SK-N-SH treated with all-trans-retinoic acid at 6 μM for 48 hours (cell line): ENCODE data around the gene AKAP8.

ENCODE experiments used
- ATAC-seq: fragments of 200-7000 bp; cut with Tn5 transposase; 3 replicates; pipeline ENCODE4 v1.9.1; 2020; ENCODE audit warnings: mild to moderate bottlenecking, moderate library complexity
- ARNTL ChIP-seq: fragments of 450-650 bp; formaldehyde crosslinking; IDR thresholded peaks from 2 replicates; pipeline ENCODE4 v1.5.0; 2020; ENCODE audit warnings: low read depth, mild to moderate bottlenecking, moderate library complexity, borderline replicate concordance
- BACH2 ChIP-seq: fragments of 250-450 bp; sonication (Bioruptor Pico); IDR thresholded peaks from 2 replicates; pipeline ENCODE4 v1.9.0; 2021; ENCODE audit warnings: mild to moderate bottlenecking, borderline replicate concordance
- CSDC2 ChIP-seq: fragments of 250-450 bp; sonication (Bioruptor Pico); IDR thresholded peaks from 2 replicates; pipeline ENCODE4 v1.5.0; 2020; ENCODE audit warnings: mild to moderate bottlenecking, moderate library complexity
- ESRRG ChIP-seq: fragments of 250-450 bp; sonication (Bioruptor Pico); IDR thresholded peaks from 2 replicates; pipeline ENCODE4 v1.6.1; 2021; ENCODE audit warnings: mild to moderate bottlenecking
- ISL1 ChIP-seq: fragments of 250-450 bp; sonication (Bioruptor Pico); IDR thresholded peaks from 2 replicates; pipeline ENCODE4 v2.1.2; 2022; ENCODE audit warnings: mild to moderate bottlenecking, moderate library complexity
- OSR1 ChIP-seq: fragments of 250-450 bp; sonication (Bioruptor Pico); IDR thresholded peaks from 2 replicates; pipeline ENCODE4 v1.8.0; 2022; ENCODE audit warnings: moderate library complexity, mild to moderate bottlenecking, inconsistent platforms
- PPARA ChIP-seq: fragments of 250-450 bp; sonication (Bioruptor Pico); IDR thresholded peaks from 2 replicates; pipeline ENCODE4 v1.5.0; 2020; ENCODE audit warnings: mild to moderate bottlenecking, borderline replicate concordance
- RARB ChIP-seq: fragments of 250-450 bp; sonication (Bioruptor Pico); IDR thresholded peaks from 2 replicates; pipeline ENCODE4 v1.8.0; 2021; ENCODE audit warnings: mild to moderate bottlenecking, moderate library complexity
- SNAI2 ChIP-seq: fragments of 250-450 bp; sonication (Bioruptor Pico); IDR thresholded peaks from 2 replicates; pipeline ENCODE4 v1.5.0; 2020; ENCODE audit warnings: mild to moderate bottlenecking, moderate library complexity
- TCF4 ChIP-seq: fragments of 250-450 bp; sonication (Bioruptor Pico); IDR thresholded peaks from 2 replicates; pipeline ENCODE4 v1.8.0; 2021; ENCODE audit warnings: mild to moderate bottlenecking, moderate library complexity, borderline replicate concordance
- TOX ChIP-seq: fragments of 250-450 bp; sonication (Bioruptor Pico); IDR thresholded peaks from 2 replicates; pipeline ENCODE4 v1.8.0; 2021; ENCODE audit warnings: mild to moderate bottlenecking, moderate library complexity, borderline replicate concordance
- ZC3H10 ChIP-seq: fragments of 250-450 bp; sonication (Bioruptor Pico); IDR thresholded peaks from 2 replicates; pipeline ENCODE4 v1.5.1; 2021; ENCODE audit warnings: mild to moderate bottlenecking, moderate library complexity
- ZFP3 ChIP-seq: fragments of 250-450 bp; sonication (Bioruptor Pico); IDR thresholded peaks from 2 replicates; pipeline ENCODE4 v1.5.0; 2020; ENCODE audit warnings: mild to moderate bottlenecking, moderate library complexity
- ZFP30 ChIP-seq: fragments of 450-650 bp; formaldehyde crosslinking; IDR thresholded peaks from 2 replicates; pipeline ENCODE4 v1.5.0; 2022; ENCODE audit warnings: mild to moderate bottlenecking, moderate library complexity
- ZNF565 ChIP-seq: fragments of 450-650 bp; formaldehyde crosslinking; conservative IDR thresholded peaks from 2 replicates; pipeline ENCODE4 v1.5.0; 2020; ENCODE audit warnings: low read depth, mild to moderate bottlenecking, moderate library complexity
- ZNF8 ChIP-seq: fragments of 450-650 bp; formaldehyde crosslinking; IDR thresholded peaks from 2 replicates; pipeline ENCODE4 v1.5.0; 2020; ENCODE audit warnings: mild to moderate bottlenecking, moderate library complexity
- TF ChIP-seq, protein P1 (sequence below): fragments of 250-450 bp; sonication (Bioruptor Pico); IDR thresholded peaks from 2 replicates; pipeline ENCODE4 v1.8.0; 2020; ENCODE audit warnings: mild to moderate bottlenecking, moderate library complexity, borderline replicate concordance
- TF ChIP-seq, protein P2 (sequence below): fragments of 250-450 bp; sonication (Bioruptor Pico); IDR thresholded peaks from 2 replicates; pipeline ENCODE4 v1.5.0; 2020; ENCODE audit warnings: mild to moderate bottlenecking, moderate library complexity
- TF ChIP-seq, protein P3 (sequence below): fragments of 250-450 bp; sonication (Bioruptor Pico); IDR thresholded peaks from 2 replicates; pipeline ENCODE4 v1.8.0; 2021; ENCODE audit warnings: low read depth, mild to moderate bottlenecking, moderate library complexity, borderline replicate concordance
- TF ChIP-seq, protein P4 (sequence below): fragments of 250-450 bp; sonication (Bioruptor Pico); IDR thresholded peaks from 2 replicates; pipeline ENCODE4 v1.5.1; 2021; ENCODE audit warnings: mild to moderate bottlenecking, moderate library complexity
- TF ChIP-seq, protein P5 (sequence below): fragments of 250-450 bp; sonication (Bioruptor Pico); IDR thresholded peaks from 2 replicates; pipeline ENCODE4 v1.5.1; 2020; ENCODE audit warnings: low read depth, mild to moderate bottlenecking, moderate library complexity

Gene AKAP8

DNA sequence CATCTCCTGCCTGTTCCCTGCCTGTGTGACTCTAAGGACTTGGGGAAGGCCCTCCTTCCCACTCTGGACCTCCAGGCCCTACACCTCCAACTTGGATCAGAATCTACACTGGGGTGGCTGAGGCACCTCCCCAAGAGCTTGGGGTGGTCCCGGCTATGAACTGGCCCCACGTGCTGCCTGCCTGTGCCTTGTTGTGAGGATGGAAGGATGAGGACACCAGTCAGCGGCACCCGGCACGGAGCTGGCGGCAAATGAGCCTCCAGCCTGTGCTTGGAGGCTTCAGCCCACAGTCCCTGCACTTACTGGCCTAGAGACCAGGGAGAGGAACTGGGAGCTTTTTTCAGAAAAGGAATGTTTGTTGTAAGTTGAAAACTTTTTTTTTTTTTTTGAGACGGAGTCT lies 8.5 kb downstream of the AKAP8 start:
- TF ChIP-seq ZNF8 (CRISPR knock-in tag) = no peak
- TF ChIP-seq, protein P1, sequence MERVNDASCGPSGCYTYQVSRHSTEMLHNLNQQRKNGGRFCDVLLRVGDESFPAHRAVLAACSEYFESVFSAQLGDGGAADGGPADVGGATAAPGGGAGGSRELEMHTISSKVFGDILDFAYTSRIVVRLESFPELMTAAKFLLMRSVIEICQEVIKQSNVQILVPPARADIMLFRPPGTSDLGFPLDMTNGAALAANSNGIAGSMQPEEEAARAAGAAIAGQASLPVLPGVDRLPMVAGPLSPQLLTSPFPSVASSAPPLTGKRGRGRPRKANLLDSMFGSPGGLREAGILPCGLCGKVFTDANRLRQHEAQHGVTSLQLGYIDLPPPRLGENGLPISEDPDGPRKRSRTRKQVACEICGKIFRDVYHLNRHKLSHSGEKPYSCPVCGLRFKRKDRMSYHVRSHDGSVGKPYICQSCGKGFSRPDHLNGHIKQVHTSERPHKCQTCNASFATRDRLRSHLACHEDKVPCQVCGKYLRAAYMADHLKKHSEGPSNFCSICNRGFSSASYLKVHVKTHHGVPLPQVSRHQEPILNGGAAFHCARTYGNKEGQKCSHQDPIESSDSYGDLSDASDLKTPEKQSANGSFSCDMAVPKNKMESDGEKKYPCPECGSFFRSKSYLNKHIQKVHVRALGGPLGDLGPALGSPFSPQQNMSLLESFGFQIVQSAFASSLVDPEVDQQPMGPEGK = no peak
- TF ChIP-seq, protein P2, sequence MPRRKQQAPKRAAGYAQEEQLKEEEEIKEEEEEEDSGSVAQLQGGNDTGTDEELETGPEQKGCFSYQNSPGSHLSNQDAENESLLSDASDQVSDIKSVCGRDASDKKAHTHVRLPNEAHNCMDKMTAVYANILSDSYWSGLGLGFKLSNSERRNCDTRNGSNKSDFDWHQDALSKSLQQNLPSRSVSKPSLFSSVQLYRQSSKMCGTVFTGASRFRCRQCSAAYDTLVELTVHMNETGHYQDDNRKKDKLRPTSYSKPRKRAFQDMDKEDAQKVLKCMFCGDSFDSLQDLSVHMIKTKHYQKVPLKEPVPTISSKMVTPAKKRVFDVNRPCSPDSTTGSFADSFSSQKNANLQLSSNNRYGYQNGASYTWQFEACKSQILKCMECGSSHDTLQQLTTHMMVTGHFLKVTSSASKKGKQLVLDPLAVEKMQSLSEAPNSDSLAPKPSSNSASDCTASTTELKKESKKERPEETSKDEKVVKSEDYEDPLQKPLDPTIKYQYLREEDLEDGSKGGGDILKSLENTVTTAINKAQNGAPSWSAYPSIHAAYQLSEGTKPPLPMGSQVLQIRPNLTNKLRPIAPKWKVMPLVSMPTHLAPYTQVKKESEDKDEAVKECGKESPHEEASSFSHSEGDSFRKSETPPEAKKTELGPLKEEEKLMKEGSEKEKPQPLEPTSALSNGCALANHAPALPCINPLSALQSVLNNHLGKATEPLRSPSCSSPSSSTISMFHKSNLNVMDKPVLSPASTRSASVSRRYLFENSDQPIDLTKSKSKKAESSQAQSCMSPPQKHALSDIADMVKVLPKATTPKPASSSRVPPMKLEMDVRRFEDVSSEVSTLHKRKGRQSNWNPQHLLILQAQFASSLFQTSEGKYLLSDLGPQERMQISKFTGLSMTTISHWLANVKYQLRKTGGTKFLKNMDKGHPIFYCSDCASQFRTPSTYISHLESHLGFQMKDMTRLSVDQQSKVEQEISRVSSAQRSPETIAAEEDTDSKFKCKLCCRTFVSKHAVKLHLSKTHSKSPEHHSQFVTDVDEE = no peak
- TF ChIP-seq, protein P3, sequence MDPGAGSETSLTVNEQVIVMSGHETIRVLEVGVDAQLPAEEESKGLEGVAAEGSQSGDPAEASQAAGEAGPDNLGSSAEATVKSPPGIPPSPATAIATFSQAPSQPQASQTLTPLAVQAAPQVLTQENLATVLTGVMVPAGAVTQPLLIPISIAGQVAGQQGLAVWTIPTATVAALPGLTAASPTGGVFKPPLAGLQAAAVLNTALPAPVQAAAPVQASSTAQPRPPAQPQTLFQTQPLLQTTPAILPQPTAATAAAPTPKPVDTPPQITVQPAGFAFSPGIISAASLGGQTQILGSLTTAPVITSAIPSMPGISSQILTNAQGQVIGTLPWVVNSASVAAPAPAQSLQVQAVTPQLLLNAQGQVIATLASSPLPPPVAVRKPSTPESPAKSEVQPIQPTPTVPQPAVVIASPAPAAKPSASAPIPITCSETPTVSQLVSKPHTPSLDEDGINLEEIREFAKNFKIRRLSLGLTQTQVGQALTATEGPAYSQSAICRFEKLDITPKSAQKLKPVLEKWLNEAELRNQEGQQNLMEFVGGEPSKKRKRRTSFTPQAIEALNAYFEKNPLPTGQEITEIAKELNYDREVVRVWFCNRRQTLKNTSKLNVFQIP (CRISPR knock-in tag) = no peak
- TF ChIP-seq TOX (CRISPR knock-in tag) = no peak
- no peak for TF ChIP-seq ZNF565
- no peak for TF ChIP-seq RARB (CRISPR knock-in tag)
- no peak for TF ChIP-seq TCF4 (CRISPR knock-in tag)
- TF ChIP-seq ISL1 (CRISPR knock-in tag) = no peak
- no peak for TF ChIP-seq SNAI2 (CRISPR knock-in tag)
- no peak for TF ChIP-seq ZFP3 (CRISPR knock-in tag)
- TF ChIP-seq ESRRG (CRISPR knock-in tag) = no peak
- TF ChIP-seq BACH2 (CRISPR knock-in tag) = no peak
- TF ChIP-seq PPARA = no peak
- TF ChIP-seq ARNTL (CRISPR knock-in tag) = no peak
- TF ChIP-seq, protein P4, sequence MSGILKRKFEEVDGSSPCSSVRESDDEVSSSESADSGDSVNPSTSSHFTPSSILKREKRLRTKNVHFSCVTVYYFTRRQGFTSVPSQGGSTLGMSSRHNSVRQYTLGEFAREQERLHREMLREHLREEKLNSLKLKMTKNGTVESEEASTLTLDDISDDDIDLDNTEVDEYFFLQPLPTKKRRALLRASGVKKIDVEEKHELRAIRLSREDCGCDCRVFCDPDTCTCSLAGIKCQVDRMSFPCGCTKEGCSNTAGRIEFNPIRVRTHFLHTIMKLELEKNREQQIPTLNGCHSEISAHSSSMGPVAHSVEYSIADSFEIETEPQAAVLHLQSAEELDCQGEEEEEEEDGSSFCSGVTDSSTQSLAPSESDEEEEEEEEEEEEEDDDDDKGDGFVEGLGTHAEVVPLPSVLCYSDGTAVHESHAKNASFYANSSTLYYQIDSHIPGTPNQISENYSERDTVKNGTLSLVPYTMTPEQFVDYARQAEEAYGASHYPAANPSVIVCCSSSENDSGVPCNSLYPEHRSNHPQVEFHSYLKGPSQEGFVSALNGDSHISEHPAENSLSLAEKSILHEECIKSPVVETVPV (CRISPR knock-in tag) = no peak
- TF ChIP-seq ZFP30 (CRISPR knock-in tag) = no peak
- TF ChIP-seq OSR1 = no peak
- no peak for TF ChIP-seq ZC3H10 (CRISPR knock-in tag)
- TF ChIP-seq CSDC2 (CRISPR knock-in tag) = no peak
- no peak for ATAC-seq

DNA sequence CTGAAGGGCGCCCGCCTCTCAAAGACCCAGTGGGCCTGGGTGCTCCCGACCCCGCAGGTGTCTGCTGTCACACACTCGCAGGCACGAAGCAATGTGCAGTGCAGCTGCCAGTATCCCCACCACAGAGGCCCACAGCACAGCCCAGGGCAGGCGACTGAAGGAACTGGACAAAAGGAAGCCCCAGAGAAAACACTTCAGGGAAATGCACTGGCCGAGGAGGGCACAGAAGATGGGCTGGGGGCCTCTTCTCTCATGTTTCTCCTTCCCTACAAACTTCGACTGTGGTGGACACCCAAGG lies 10.0 kb downstream of the AKAP8 start:
- no peak for ATAC-seq
- no peak for TF ChIP-seq CSDC2 (CRISPR knock-in tag)
- TF ChIP-seq ZNF8 (CRISPR knock-in tag) = no peak
- no peak for TF ChIP-seq PPARA
- TF ChIP-seq TOX (CRISPR knock-in tag) = no peak
- TF ChIP-seq, protein P3 (CRISPR knock-in tag) = no peak
- no peak for TF ChIP-seq ZFP30 (CRISPR knock-in tag)
- TF ChIP-seq BACH2 (CRISPR knock-in tag) = no peak
- TF ChIP-seq, protein P5, sequence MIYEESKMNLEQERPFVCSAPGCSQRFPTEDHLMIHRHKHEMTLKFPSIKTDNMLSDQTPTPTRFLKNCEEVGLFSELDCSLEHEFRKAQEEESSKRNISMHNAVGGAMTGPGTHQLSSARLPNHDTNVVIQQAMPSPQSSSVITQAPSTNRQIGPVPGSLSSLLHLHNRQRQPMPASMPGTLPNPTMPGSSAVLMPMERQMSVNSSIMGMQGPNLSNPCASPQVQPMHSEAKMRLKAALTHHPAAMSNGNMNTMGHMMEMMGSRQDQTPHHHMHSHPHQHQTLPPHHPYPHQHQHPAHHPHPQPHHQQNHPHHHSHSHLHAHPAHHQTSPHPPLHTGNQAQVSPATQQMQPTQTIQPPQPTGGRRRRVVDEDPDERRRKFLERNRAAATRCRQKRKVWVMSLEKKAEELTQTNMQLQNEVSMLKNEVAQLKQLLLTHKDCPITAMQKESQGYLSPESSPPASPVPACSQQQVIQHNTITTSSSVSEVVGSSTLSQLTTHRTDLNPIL (CRISPR knock-in tag) = no peak
- TF ChIP-seq ZFP3 (CRISPR knock-in tag) = no peak
- no peak for TF ChIP-seq ZNF565
- TF ChIP-seq ARNTL (CRISPR knock-in tag) = no peak
- TF ChIP-seq ZC3H10 (CRISPR knock-in tag) = no peak
